Measurements from ENCODE around the gene EP400.
"Not testable (repeated sequence)": the region's sequence is repeated elsewhere in the genome, so short reads cannot be mapped to it uniquely, and the experiment has no call there.

The EP400 gene

GRCh38 chr12:132089407-132089910, 139.7 kb downstream of the EP400 start:
- Histone ChIP-seq H3K27me3 (ENCODE audit: insufficient read depth, low read length) (no peaks in the 10 kb centered on the region), H3K36me3 (ENCODE audit: insufficient read depth, low read length) (peaks cover 31% of the 10 kb centered on the region), H3K4me1 (ENCODE audit: insufficient read depth, low read length) (peaks cover 6% of the 10 kb centered on the region; the same call in 1 of the 2 replicates), H3K4me3 (ENCODE audit: low read length) (no peak overlapping the region), H3K9me3 (ENCODE audit: insufficient read depth, low read depth, low read length) (no peaks in the 10 kb centered on the region), H3K9ac (ENCODE audit: low read depth, low read length) (no peak overlapping the region), H3K27ac (ENCODE audit: low read depth, low read length) (no peak overlapping the region)
- 93% methylated on average over 4 of the region's 4 CpGs for WGBS

- Histone ChIP-seq H3K27me3 (ENCODE audit: insufficient read depth, low read length) (no peaks in the 10 kb centered on the region), H3K36me3 (ENCODE audit: insufficient read depth, low read length) (peaks cover 36% of the 10 kb centered on the region), H3K9me3 (ENCODE audit: insufficient read depth, low read depth, low read length) (peaks cover 5% of the 10 kb centered on the region; the same call in 1 of the 2 replicates), H3K9ac (ENCODE audit: low read depth, low read length) (no peak overlapping the region), H3K27ac (ENCODE audit: low read depth, low read length) (no peak overlapping the region), H3K4me1 (ENCODE audit: insufficient read depth, low read length) (no peaks in the 10 kb centered on the region), H3K4me3 (ENCODE audit: low read length) (no peak overlapping the region)
- 94% methylated on average over 15 of the region's 16 CpGs for WGBS
Measured at GRCh38 chr12:132094269-132094891, 144.6 kb downstream of the EP400 start.

GRCh38 chr12:132095520-132096409, 146.0 kb downstream of the EP400 start:
- no peaks in the 10 kb centered on the region for H3K27me3 ChIP-seq (ENCODE audit: insufficient read depth, low read length)

GRCh38 chr12:132099739-132100138, 150.0 kb downstream of the EP400 start:
- H3K9me3 ChIP-seq (ENCODE audit: insufficient read depth, low read depth, low read length), result peaks cover 5% of the 10 kb centered on the region; the same call in 1 of the 2 replicates
- H3K9ac ChIP-seq (ENCODE audit: low read depth, low read length), result no peak overlapping the region; the same call in 1 of the 2 replicates
- no peaks in the 10 kb centered on the region for H3K27me3 ChIP-seq (ENCODE audit: insufficient read depth, low read length)
- WGBS, result 93% methylated on average over 12 of the region's 12 CpGs
- H3K4me3 ChIP-seq (ENCODE audit: low read length), result no peak overlapping the region
- peaks cover 19% of the 10 kb centered on the region for H3K36me3 ChIP-seq (ENCODE audit: insufficient read depth, low read length)
- H3K27ac ChIP-seq (ENCODE audit: low read depth, low read length), result no peak overlapping the region
- peaks cover 5% of the 10 kb centered on the region; the same call in 1 of the 2 replicates for H3K4me1 ChIP-seq (ENCODE audit: insufficient read depth, low read length)

More at GRCh38 chr12:132095520-132096409, 146.0 kb downstream of the EP400 start:
- no peak overlapping the region for H3K27ac ChIP-seq (ENCODE audit: low read depth, low read length)
- no peak overlapping the region for H3K4me3 ChIP-seq (ENCODE audit: low read length)
- H3K36me3 ChIP-seq (ENCODE audit: insufficient read depth, low read length), result peaks cover 37% of the 10 kb centered on the region
- H3K4me1 ChIP-seq (ENCODE audit: insufficient read depth, low read length), result no peaks in the 10 kb centered on the region
- H3K9ac ChIP-seq (ENCODE audit: low read depth, low read length), result no peak overlapping the region
- 89% methylated on average over 11 of the region's 11 CpGs for WGBS
- H3K9me3 ChIP-seq (ENCODE audit: insufficient read depth, low read depth, low read length), result peaks cover 5% of the 10 kb centered on the region; the same call in 1 of the 2 replicates

- H3K9ac ChIP-seq (ENCODE audit: low read depth, low read length), result no peak overlapping the region
- no peak overlapping the region for H3K4me3 ChIP-seq (ENCODE audit: low read length)
- no peak overlapping the region for H3K27ac ChIP-seq (ENCODE audit: low read depth, low read length)
- peaks cover 5% of the 10 kb centered on the region; the same call in 1 of the 2 replicates for H3K4me1 ChIP-seq (ENCODE audit: insufficient read depth, low read length)
- WGBS, result 98% methylated on average over 12 of the region's 13 CpGs
- H3K36me3 ChIP-seq (ENCODE audit: insufficient read depth, low read length), result peaks cover 23% of the 10 kb centered on the region
- no peaks in the 10 kb centered on the region for H3K27me3 ChIP-seq (ENCODE audit: insufficient read depth, low read length)
- peaks cover 5% of the 10 kb centered on the region; the same call in 1 of the 2 replicates for H3K9me3 ChIP-seq (ENCODE audit: insufficient read depth, low read depth, low read length)
Measured at GRCh38 chr12:132100306-132101065, 150.7 kb downstream of the EP400 start.

GRCh38 chr12:132102297-132102696, 152.6 kb downstream of the EP400 start:
- Histone ChIP-seq H3K9ac (ENCODE audit: low read depth, low read length) (no peak overlapping the region), H3K36me3 (ENCODE audit: insufficient read depth, low read length) (peaks cover 18% of the 10 kb centered on the region), H3K27ac (ENCODE audit: low read depth, low read length) (no peak overlapping the region), H3K9me3 (ENCODE audit: insufficient read depth, low read depth, low read length) (no peaks in the 10 kb centered on the region), H3K4me1 (ENCODE audit: insufficient read depth, low read length) (peaks cover 5% of the 10 kb centered on the region; the same call in 1 of the 2 replicates), H3K4me3 (ENCODE audit: low read length) (no peak overlapping the region), H3K27me3 (ENCODE audit: insufficient read depth, low read length) (no peaks in the 10 kb centered on the region)
- 91% methylated on average over 8 of the region's 9 CpGs for WGBS

GRCh38 chr12:132103072-132103471, 153.3 kb downstream of the EP400 start:
- peaks cover 18% of the 10 kb centered on the region for H3K36me3 ChIP-seq (ENCODE audit: insufficient read depth, low read length)
- not testable (repeated sequence) for H3K9ac ChIP-seq (ENCODE audit: low read depth, low read length); H3K27me3 ChIP-seq (ENCODE audit: insufficient read depth, low read length); H3K27ac ChIP-seq (ENCODE audit: low read depth, low read length); H3K9me3 ChIP-seq (ENCODE audit: insufficient read depth, low read depth, low read length); H3K4me1 ChIP-seq (ENCODE audit: insufficient read depth, low read length)
- WGBS, result 25% methylated on average over 14 of the region's 14 CpGs
- peak overlapping the region; percentile 18; the same call in 1 of the 2 replicates for H3K4me3 ChIP-seq (ENCODE audit: low read length)

- no peaks in the 10 kb centered on the region for H3K9me3 ChIP-seq (ENCODE audit: insufficient read depth, low read depth, low read length)
- peaks cover 20% of the 10 kb centered on the region for H3K36me3 ChIP-seq (ENCODE audit: insufficient read depth, low read length)
- peaks cover 5% of the 10 kb centered on the region; the same call in 1 of the 2 replicates for H3K4me1 ChIP-seq (ENCODE audit: insufficient read depth, low read length)
- no peak overlapping the region for H3K9ac ChIP-seq (ENCODE audit: low read depth, low read length)
- no peaks in the 10 kb centered on the region for H3K27me3 ChIP-seq (ENCODE audit: insufficient read depth, low read length)
- WGBS, result 67% methylated on average over 26 of the region's 26 CpGs
- H3K27ac ChIP-seq (ENCODE audit: low read depth, low read length), result no peak overlapping the region; the same call in 1 of the 2 replicates
- H3K4me3 ChIP-seq (ENCODE audit: low read length), result peak overlapping the region; percentile 18; the same call in 1 of the 2 replicates
Measured at GRCh38 chr12:132103542-132104308, 154.0 kb downstream of the EP400 start.

- no peak overlapping the region for H3K4me3 ChIP-seq (ENCODE audit: low read length)
- no peak overlapping the region for H3K27ac ChIP-seq (ENCODE audit: low read depth, low read length)
- WGBS, result 95% methylated on average over 6 of the region's 6 CpGs
- no peak overlapping the region for H3K9ac ChIP-seq (ENCODE audit: low read depth, low read length)
- H3K36me3 ChIP-seq (ENCODE audit: insufficient read depth, low read length), result peaks cover 22% of the 10 kb centered on the region
- no peaks in the 10 kb centered on the region for H3K9me3 ChIP-seq (ENCODE audit: insufficient read depth, low read depth, low read length)
- H3K4me1 ChIP-seq (ENCODE audit: insufficient read depth, low read length), result peaks cover 5% of the 10 kb centered on the region; the same call in 1 of the 2 replicates
- no peaks in the 10 kb centered on the region for H3K27me3 ChIP-seq (ENCODE audit: insufficient read depth, low read length)
Measured at GRCh38 chr12:132105467-132105866, 155.7 kb downstream of the EP400 start.

GRCh38 chr12:132106921-132107320, 157.2 kb downstream of the EP400 start:
- no peak overlapping the region for H3K4me3 ChIP-seq (ENCODE audit: low read length)
- H3K9me3 ChIP-seq (ENCODE audit: insufficient read depth, low read depth, low read length), result no peaks in the 10 kb centered on the region
- peaks cover 32% of the 10 kb centered on the region for H3K36me3 ChIP-seq (ENCODE audit: insufficient read depth, low read length)
- no peaks in the 10 kb centered on the region for H3K27me3 ChIP-seq (ENCODE audit: insufficient read depth, low read length)
- H3K4me1 ChIP-seq (ENCODE audit: insufficient read depth, low read length), result peaks cover 5% of the 10 kb centered on the region; the same call in 1 of the 2 replicates
- H3K27ac ChIP-seq (ENCODE audit: low read depth, low read length), result no peak overlapping the region
- 97% methylated on average over 7 of the region's 7 CpGs for WGBS
- no peak overlapping the region for H3K9ac ChIP-seq (ENCODE audit: low read depth, low read length)
